Activated T-helper 1 cell treated with anti-CD3 and anti-CD28 coated beads, Interleukin-2, amount 50 U/mL, for 16 hours (primary cell): ENCODE data around the gene SLCO2A1.

Source experiments
- DNase-seq, 2 donors: peaks; one replicate each; pipeline ENCODE4 v3.0.0-alpha.2; 2020; ENCODE audit warnings: low read depth in 1 of 2, low spot score in 1 of 2

Gene SLCO2A1

DNA sequence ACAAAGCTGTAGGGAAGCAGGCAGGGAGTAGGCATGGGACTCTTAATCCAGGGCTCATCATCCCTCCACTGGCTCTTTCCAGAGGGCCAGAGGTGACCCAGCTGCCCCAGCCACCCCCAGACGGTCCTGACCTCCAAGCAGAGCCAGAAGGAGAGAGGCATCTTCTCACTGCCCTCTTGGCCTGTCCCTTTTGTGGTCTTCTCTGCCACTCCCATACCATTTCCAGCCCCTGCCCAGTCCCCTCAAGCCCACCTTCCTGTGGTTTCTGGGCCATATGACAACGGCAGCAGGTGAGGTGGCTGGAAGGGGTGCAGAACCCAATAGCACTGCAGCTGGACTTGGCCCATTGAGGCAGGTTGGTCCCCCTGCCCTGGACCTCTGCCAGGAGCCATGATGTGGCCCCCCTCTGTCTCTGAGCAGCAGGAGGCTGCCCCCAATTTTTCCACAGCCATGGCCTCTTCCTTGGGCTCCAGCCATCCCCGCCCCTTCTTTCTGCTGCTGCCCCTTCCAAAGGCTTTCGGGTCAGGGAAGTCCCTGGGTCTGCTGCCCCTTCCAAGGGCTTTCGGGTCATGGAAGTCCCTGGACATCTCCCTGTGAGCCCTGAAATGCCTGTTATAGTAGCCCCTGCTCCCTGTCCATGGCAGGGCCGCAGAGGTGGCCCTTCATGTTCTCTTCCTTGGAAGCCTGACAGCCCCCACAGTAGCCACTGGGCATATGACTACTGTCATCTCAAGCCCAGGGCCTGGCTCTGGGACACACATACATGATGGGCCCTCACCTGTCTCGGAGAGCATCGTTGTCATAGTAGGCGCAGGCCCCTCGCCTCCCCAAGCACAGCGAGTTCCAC, 94.5 kb downstream of the SLCO2A1 start:
- no peak for DNase-seq

- no peak for DNase-seq
Measured at GRCh38 chr3:133934073-133934970, 95.4 kb downstream of the SLCO2A1 start.

- DNase-seq: no peak
Measured at GRCh38 chr3:133933097-133934024, 96.4 kb downstream of the SLCO2A1 start.

GRCh38 chr3:133932009-133932408, 97.7 kb downstream of the SLCO2A1 start:
- no peak for DNase-seq

- no peak for DNase-seq
Measured at GRCh38 chr3:133931084-133931483, 98.6 kb downstream of the SLCO2A1 start.

DNA sequence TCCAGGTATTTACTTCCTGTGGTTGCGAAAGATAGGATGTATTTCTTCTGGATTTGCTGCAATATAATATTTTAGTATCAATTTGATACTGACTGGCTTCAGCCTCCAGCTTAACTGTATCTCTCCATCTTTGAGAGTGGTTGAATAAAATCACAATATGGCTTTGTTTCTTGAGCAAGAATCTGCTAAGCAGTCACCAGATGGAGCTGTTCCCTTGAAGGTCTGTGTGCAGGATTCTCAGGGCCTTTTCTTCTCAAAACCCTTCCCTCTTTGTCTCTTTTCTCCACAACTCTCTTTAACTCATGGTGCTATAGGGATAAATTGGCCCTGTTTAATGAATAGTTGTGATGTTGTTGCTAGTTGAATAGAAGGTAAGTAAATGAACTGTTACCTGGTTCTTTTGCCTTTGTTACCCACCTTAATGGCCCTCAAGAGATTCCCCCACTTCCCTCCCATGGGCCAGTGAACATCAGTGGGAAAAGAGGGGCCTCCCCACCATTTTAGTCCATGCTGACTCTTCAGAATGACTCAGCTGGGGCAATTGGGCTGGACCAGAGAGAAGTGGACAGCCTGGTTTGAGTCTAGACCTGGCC, 99.3 kb downstream of the SLCO2A1 start:
- no peak for DNase-seq

DNA sequence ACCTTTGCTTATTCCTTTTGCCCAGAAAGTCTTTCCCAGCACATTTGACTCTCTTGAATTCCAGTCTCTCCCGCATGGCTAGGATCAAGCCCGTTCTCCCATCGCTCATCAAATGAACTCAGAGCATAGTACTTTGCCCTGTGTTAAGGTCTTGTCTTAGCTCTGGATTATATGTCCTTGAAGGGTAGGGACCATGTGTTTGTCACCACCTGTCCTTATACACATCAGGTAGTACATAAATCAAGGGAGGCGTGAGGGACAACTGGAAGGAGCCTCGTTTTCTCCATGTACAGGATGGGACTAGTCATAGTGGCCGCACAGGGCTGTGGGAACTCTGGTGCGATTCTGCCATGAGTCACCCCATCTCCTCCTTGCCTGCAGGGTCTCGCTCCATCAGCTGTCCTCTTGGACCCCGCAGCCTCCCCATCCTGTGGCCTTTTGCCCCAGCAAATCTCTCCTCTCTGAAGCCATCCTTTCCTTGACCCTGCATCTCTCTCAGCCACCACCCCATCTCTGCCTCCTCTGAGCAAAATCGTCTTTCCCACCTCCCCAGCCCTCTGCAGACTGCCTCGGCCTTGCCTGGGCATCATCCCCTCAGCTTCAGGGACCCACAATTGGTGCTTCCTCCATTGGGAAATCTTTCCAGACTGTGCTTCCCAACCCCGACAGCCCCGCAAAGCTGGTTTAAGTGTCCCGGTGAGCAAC, 100.7 kb downstream of the SLCO2A1 start:
- DNase-seq: no peak

DNA sequence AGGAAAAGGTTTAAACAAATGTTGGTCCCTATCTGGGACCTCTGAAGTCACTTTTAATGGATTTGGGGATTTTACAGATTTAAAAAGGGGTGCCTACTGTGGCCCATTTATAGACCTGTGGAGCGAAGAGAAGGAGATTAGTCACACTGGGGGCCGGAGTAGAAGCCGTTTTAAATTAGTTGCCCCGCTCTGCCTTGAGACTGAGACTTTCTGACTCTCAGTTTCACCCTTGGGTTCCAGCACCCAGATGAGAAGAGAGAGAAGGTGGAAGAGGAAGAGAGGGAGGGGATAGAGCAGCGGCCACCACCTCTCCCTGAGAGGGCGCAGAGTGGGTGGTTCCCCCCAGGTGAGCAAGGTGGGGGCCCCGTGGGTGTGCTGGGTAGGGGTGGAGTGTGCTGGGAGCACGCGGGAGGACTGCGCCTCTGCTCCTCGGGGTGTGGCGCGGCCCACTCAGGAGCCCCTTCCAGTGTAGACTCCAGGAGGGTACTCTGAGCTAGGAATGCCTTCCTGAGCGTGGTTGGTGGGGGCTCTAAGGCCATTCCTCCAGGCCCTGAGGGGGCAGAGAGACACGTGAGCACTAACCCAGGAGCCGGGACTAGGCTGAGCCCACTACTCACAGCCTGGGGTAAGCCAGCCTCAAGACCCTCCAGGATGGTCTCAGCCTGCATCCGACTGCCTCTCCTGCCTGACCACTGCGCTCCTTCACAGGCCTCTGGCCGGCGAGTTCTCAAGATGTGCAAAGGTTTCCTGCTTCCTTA, 101.4 kb downstream of the SLCO2A1 start:
- no peak for DNase-seq

GRCh38 chr3:133927540-133928066, 102.1 kb downstream of the SLCO2A1 start:
- DNase-seq: peak; percentile 53 to 63

GRCh38 chr3:133926736-133927539, 102.8 kb downstream of the SLCO2A1 start:
- DNase-seq: no peak

DNA sequence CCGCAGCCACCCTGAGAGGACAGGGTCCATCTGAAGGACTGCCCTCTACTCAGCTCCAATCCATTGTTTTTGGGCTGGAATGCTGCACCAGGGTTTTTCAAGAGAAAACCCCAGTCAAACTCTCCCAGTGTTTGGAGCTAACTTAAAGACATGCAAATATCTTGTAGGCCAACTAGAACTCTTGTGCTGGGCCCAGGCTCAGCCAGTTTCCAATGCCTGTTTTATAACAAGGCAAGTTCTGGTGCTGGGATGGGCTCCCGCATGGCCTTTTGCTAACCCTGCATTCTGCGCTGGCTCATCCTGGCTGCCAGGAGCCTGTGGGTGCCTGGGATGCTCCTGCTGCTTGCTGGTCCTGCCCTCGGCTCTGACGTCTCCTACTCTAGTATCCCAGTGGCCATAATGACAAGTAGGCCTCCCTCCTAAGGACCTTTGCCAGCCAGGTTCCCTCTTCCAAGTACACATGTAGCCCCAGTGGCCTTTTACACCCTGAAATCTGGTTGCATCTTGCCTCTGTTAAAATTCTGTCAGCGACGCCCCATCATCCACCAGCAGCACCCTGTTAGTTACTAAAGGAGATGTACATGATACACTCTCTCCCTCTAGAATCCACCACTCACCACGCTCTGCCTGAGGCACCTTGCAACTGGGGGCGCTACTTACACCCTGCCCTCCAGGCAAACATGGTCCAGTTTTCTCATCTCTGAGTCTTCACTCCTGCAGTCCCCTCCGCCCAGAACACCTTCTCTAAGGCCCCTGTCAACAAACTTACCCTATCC, 103.6 kb downstream of the SLCO2A1 start:
- DNase-seq: no peak

DNA sequence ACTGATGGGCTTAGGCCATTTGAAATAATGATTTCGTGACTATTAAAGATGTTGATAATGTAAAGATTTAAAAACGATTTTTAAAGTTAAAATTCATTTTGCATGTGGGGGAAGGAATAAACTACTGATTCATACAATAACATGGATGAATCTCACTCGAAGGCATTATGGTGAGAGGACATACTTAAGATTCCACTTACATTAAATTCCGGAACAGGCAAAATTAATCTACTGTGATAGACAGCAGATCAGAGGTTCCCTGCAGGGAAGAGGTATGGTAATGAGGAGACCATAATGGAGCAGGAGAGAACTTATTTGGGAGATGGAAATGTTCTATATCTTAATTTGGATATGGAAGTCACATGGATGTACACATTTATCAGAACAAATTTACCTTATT, 105.7 kb downstream of the SLCO2A1 start:
- no peak for DNase-seq

DNA sequence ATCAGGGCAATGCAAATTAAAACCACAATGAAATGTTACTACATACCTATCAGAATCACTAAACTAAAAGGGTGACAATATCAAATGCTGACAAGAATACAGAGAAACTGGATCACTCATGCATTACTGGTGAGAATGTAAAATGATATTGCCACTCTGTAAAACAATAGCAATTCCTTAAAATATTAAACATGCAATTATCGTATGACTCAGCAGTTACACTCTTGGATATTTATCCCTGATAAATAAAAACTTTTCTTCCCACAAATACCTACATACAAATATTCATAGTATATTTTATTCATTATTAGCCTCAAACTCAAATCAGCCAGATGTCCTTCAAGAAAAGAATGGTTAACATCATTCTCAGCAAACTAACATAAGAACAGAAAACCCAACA, 108.1 kb downstream of the SLCO2A1 start:
- DNase-seq: no peak

GRCh38 chr3:133917144-133917543, 112.6 kb downstream of the SLCO2A1 start:
- no peak for DNase-seq

- no peak for DNase-seq
Measured at GRCh38 chr3:133915685-133916658, 113.8 kb downstream of the SLCO2A1 start.
